Activated naive CD8-positive, alpha-beta T cell treated with anti-CD3 and anti-CD28 coated beads, Interleukin-2, amount 50 U/mL, for 24 hours (primary cell): ENCODE measurements around the gene CCDC170.

Experiments
- ATAC-seq: fragments of 150-1000 bp; cut with Tn5 transposase; one replicate; pipeline ENCODE4 v1.10.0; 2021
- DNase-seq: peaks from one replicate; pipeline ENCODE4 v3.0.0; 2021
- H3K27ac Mint-ChIP-seq: one replicate; pipeline ENCODE4 v1.8.0; 2021; ENCODE audit warnings: mild to moderate bottlenecking, mixed read lengths
- H3K27me3 Mint-ChIP-seq: one replicate; pipeline ENCODE4 v1.8.0; 2021; ENCODE audit warnings: mixed read lengths
- H3K36me3 Mint-ChIP-seq: one replicate; pipeline ENCODE4 v1.8.0; 2021; ENCODE audit warnings: low read depth, mixed read lengths
- H3K4me1 Mint-ChIP-seq: one replicate; pipeline ENCODE4 v1.8.0; 2021; ENCODE audit warnings: mixed read lengths
- H3K4me3 Mint-ChIP-seq: one replicate; pipeline ENCODE4 v1.8.0; 2021; ENCODE audit warnings: mild to moderate bottlenecking, moderate library complexity, mixed read lengths
- H3K9me3 Mint-ChIP-seq: one replicate; pipeline ENCODE4 v1.8.0; 2021; ENCODE audit warnings: mixed read lengths

Gene CCDC170

GRCh38 chr6:151656392-151656791 lies 162.6 kb downstream of the CCDC170 start:
- DNase-seq: no peak
- Mint-ChIP-seq H3K4me3 (no peak overlapping the region), H3K4me1 (no peaks in the 10 kb centered on the region), H3K9me3 (peaks cover 14% of the 10 kb centered on the region), H3K27me3 (peaks cover 1% of the 10 kb centered on the region), H3K27ac (no peak overlapping the region), H3K36me3 (peaks cover 5% of the 10 kb centered on the region)
- no peak for ATAC-seq

- no peaks in the 10 kb centered on the region for H3K27me3 Mint-ChIP-seq
- peaks cover 5% of the 10 kb centered on the region for H3K36me3 Mint-ChIP-seq
- no peak overlapping the region for H3K27ac Mint-ChIP-seq
- no peak for ATAC-seq
- H3K4me1 Mint-ChIP-seq: no peaks in the 10 kb centered on the region
- peaks cover 14% of the 10 kb centered on the region for H3K9me3 Mint-ChIP-seq
- no peak for DNase-seq
- H3K4me3 Mint-ChIP-seq: no peak overlapping the region
Measured at GRCh38 chr6:151658091-151658490, 164.3 kb downstream of the CCDC170 start.

- Mint-ChIP-seq H3K27me3 (no peaks in the 10 kb centered on the region), H3K4me3 (no peak overlapping the region), H3K27ac (no peak overlapping the region), H3K36me3 (peaks cover 5% of the 10 kb centered on the region), H3K9me3 (peaks cover 14% of the 10 kb centered on the region), H3K4me1 (no peaks in the 10 kb centered on the region)
- DNase-seq (no peak), ATAC-seq (no peak)
Measured at GRCh38 chr6:151659212-151659611, 165.4 kb downstream of the CCDC170 start.

- no peak overlapping the region for H3K27ac Mint-ChIP-seq
- no peaks in the 10 kb centered on the region for H3K9me3 Mint-ChIP-seq
- no peak overlapping the region for H3K4me3 Mint-ChIP-seq
- H3K4me1 Mint-ChIP-seq: no peaks in the 10 kb centered on the region
- DNase-seq: no peak
- H3K27me3 Mint-ChIP-seq: no peaks in the 10 kb centered on the region
- no peaks in the 10 kb centered on the region for H3K36me3 Mint-ChIP-seq
- no peak for ATAC-seq
Measured at GRCh38 chr6:151661509-151661908, 167.7 kb downstream of the CCDC170 start.

GRCh38 chr6:151661928-151662327 lies 168.1 kb downstream of the CCDC170 start:
- DNase-seq: no peak
- H3K27ac Mint-ChIP-seq: no peak overlapping the region
- H3K36me3 Mint-ChIP-seq: no peaks in the 10 kb centered on the region
- no peak for ATAC-seq
- no peaks in the 10 kb centered on the region for H3K9me3 Mint-ChIP-seq
- H3K4me3 Mint-ChIP-seq: no peak overlapping the region
- no peaks in the 10 kb centered on the region for H3K4me1 Mint-ChIP-seq
- H3K27me3 Mint-ChIP-seq: peaks cover 3% of the 10 kb centered on the region

DNA sequence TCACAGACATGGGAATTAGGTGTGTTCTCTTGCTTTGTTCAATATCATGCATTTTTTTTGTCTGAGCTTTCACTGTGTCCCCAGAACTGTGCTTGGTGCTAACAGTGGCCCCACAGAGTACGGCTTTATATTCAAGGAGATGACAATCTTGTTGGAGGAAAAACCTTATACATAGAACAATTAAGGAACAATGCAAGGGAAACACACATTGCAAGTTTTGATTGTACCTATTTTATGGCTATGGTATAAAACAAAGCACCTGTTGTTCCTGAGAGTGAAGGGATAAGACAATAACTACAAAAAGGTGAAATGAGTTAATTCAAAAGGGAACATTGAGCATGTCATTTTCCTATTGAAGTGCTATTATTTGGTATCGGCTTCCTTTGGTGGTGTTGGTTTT lies 169.7 kb downstream of the CCDC170 start:
- no peaks in the 10 kb centered on the region for H3K4me1 Mint-ChIP-seq
- peaks cover 3% of the 10 kb centered on the region for H3K27me3 Mint-ChIP-seq
- ATAC-seq (no peak), DNase-seq (no peak)
- H3K9me3 Mint-ChIP-seq: no peaks in the 10 kb centered on the region
- no peaks in the 10 kb centered on the region for H3K36me3 Mint-ChIP-seq
- H3K4me3 Mint-ChIP-seq: no peak overlapping the region
- H3K27ac Mint-ChIP-seq: no peak overlapping the region

- no peak for DNase-seq
- H3K27me3 Mint-ChIP-seq: peaks cover 3% of the 10 kb centered on the region
- no peak overlapping the region for H3K27ac Mint-ChIP-seq
- H3K9me3 Mint-ChIP-seq: no peaks in the 10 kb centered on the region
- H3K4me1 Mint-ChIP-seq: no peaks in the 10 kb centered on the region
- no peaks in the 10 kb centered on the region for H3K36me3 Mint-ChIP-seq
- H3K4me3 Mint-ChIP-seq: no peak overlapping the region
- no peak for ATAC-seq
Measured at GRCh38 chr6:151664390-151664789, 170.6 kb downstream of the CCDC170 start.

GRCh38 chr6:151665329-151665728 lies 171.5 kb downstream of the CCDC170 start:
- no peaks in the 10 kb centered on the region for H3K36me3 Mint-ChIP-seq
- peaks cover 3% of the 10 kb centered on the region for H3K27me3 Mint-ChIP-seq
- no peaks in the 10 kb centered on the region for H3K4me1 Mint-ChIP-seq
- H3K27ac Mint-ChIP-seq: no peak overlapping the region
- ATAC-seq (no peak), DNase-seq (no peak)
- no peak overlapping the region for H3K4me3 Mint-ChIP-seq
- H3K9me3 Mint-ChIP-seq: no peaks in the 10 kb centered on the region

DNA sequence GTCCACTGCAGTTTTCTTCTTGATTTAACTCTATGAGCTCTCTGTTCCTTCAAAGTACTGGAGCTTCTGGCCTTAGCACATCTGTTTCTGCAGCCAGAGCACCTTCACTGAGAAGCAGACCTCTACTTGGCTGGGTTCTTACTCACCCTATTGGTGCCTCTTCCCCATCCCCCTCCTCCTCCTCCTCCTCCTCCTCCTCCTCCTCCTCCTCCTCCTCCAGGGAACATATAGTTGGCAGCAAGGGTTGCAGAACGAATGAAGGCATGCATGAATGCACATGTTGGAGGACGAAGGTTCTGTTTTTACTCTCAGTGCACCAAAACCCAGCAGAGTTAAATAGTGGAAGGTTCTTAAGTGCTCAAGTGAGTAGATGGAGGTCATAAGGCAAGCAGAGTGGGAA lies 172.7 kb downstream of the CCDC170 start:
- H3K4me1 Mint-ChIP-seq: no peaks in the 10 kb centered on the region
- no peak overlapping the region for H3K27ac Mint-ChIP-seq
- no peaks in the 10 kb centered on the region for H3K36me3 Mint-ChIP-seq
- ATAC-seq (no peak), DNase-seq (no peak)
- H3K4me3 Mint-ChIP-seq: no peak overlapping the region
- H3K9me3 Mint-ChIP-seq: no peaks in the 10 kb centered on the region
- peaks cover 3% of the 10 kb centered on the region for H3K27me3 Mint-ChIP-seq

GRCh38 chr6:151669208-151669560 lies 175.4 kb downstream of the CCDC170 start:
- Mint-ChIP-seq H3K4me3 (no peak overlapping the region), H3K27me3 (peaks cover 3% of the 10 kb centered on the region), H3K9me3 (no peaks in the 10 kb centered on the region), H3K27ac (no peak overlapping the region), H3K36me3 (no peaks in the 10 kb centered on the region), H3K4me1 (no peaks in the 10 kb centered on the region)
- ATAC-seq (no peak), DNase-seq (no peak)

- ATAC-seq (no peak), DNase-seq (no peak)
- no peak overlapping the region for H3K4me3 Mint-ChIP-seq
- H3K36me3 Mint-ChIP-seq: no peaks in the 10 kb centered on the region
- no peaks in the 10 kb centered on the region for H3K9me3 Mint-ChIP-seq
- H3K27me3 Mint-ChIP-seq: peaks cover 3% of the 10 kb centered on the region
- H3K27ac Mint-ChIP-seq: no peak overlapping the region
- H3K4me1 Mint-ChIP-seq: no peaks in the 10 kb centered on the region
Measured at GRCh38 chr6:151670116-151670515, 176.3 kb downstream of the CCDC170 start.
